Neural progenitor cell (in vitro differentiated cells): ENCODE results near the gene IGSF3. TPM values are rescaled to one million over a fixed set of nuclear protein-coding genes. Genes with fewer than 3 reads are reported as not detected.
"Not testable (repeated sequence)": the region's sequence is repeated elsewhere in the genome, so short reads cannot be mapped to it uniquely, and the experiment has no call there.

Experiments
- DNase-seq: peaks from one replicate; pipeline ENCODE4 v3.0.0-alpha.2; 2016; ENCODE audit warnings: low spot score
- H2AFZ ChIP-seq: fragments of 200-600 bp; sonication (generic); replicated peaks from 2 replicates; pipeline ENCODE4 v1.6.1; 2016; ENCODE audit warnings: antibody characterized with exemption
- H3F3A ChIP-seq: fragments of 200-600 bp; sonication (generic); 2 replicates; pipeline ENCODE4 v1.6.1; 2016; ENCODE audit warnings: antibody characterized with exemption, low read depth
- H3K27ac ChIP-seq: fragments of 200-600 bp; sonication (generic); 2 replicates; pipeline ENCODE4 v1.5.1; 2016; ENCODE audit warnings: mild to moderate bottlenecking
- H3K27me3 ChIP-seq: fragments of 200-600 bp; sonication (generic); 2 replicates; pipeline ENCODE4 v1.6.1; 2016; ENCODE audit warnings: mild to moderate bottlenecking, moderate library complexity
- H3K36me3 ChIP-seq: fragments of 200-600 bp; sonication (generic); 2 replicates; pipeline ENCODE4 v1.5.1; 2016
- H3K4me1 ChIP-seq: fragments of 200-600 bp; sonication (generic); 2 replicates; pipeline ENCODE4 v1.6.1; 2016; ENCODE audit warnings: mixed run types
- H3K4me2 ChIP-seq: fragments of 200-600 bp; sonication (generic); 2 replicates; pipeline ENCODE4 v1.6.1; 2016
- H3K4me3 ChIP-seq: fragments of 200-600 bp; sonication (generic); 2 replicates; pipeline ENCODE4 v1.5.1; 2016
- H3K79me2 ChIP-seq: fragments of 200-600 bp; sonication (generic); 2 replicates; pipeline ENCODE4 v1.6.1; 2016; ENCODE audit warnings: low read depth
- H3K9ac ChIP-seq: fragments of 200-600 bp; sonication (generic); 2 replicates; pipeline ENCODE4 v1.6.1; 2016
- H3K9me3 ChIP-seq: fragments of 200-600 bp; sonication (generic); 2 replicates; pipeline ENCODE4 v1.5.1; 2016; ENCODE audit warnings: low read depth
- H4K20me1 ChIP-seq: fragments of 200-600 bp; sonication (generic); 2 replicates; pipeline ENCODE4 v1.6.1; 2016; ENCODE audit warnings: low read depth
- H3K27ac Mint-ChIP-seq: 3 replicates; pipeline ENCODE4 v1.8.0; 2021; ENCODE audit warnings: mixed read lengths
- H3K27me3 Mint-ChIP-seq: 2 replicates; pipeline ENCODE4 v1.8.0; 2022; ENCODE audit warnings: low read depth, mild to moderate bottlenecking, inconsistent platforms, moderate library complexity, mixed read lengths; ENCODE audit not compliant: insufficient read depth
- H3K36me3 Mint-ChIP-seq: 3 replicates; pipeline ENCODE4 v1.8.0; 2021; ENCODE audit warnings: mixed read lengths
- H3K4me1 Mint-ChIP-seq: 3 replicates; pipeline ENCODE4 v1.8.0; 2021; ENCODE audit warnings: mixed read lengths
- H3K4me3 Mint-ChIP-seq: 3 replicates; pipeline ENCODE4 v1.8.0; 2021; ENCODE audit warnings: mild to moderate bottlenecking, moderate library complexity, mixed read lengths
- H3K9me3 Mint-ChIP-seq: 3 replicates; pipeline ENCODE4 v1.8.0; 2020; ENCODE audit warnings: mixed read lengths
- CTCF ChIP-seq: fragments of 200-600 bp; sonication (generic); IDR thresholded peaks from 2 replicates; pipeline ENCODE4 v1.5.1; 2017; ENCODE audit warnings: antibody characterized with exemption, mild to moderate bottlenecking
- EZH2 ChIP-seq: fragments of 200-600 bp; sonication (generic); IDR thresholded peaks from 2 replicates; pipeline ENCODE4 v1.6.1; 2017; ENCODE audit warnings: antibody characterized with exemption, mild to moderate bottlenecking, moderate library complexity
- EZH2phosphoT487 ChIP-seq: fragments of 200-600 bp; sonication (generic); IDR thresholded peaks from 2 replicates; pipeline ENCODE4 v1.6.1; 2017; ENCODE audit warnings: antibody characterized with exemption
- total RNA-seq: library from RNA; depleted of rRNA; stranded (reverse); fragments of >200 nt; gene quantifications from 2 replicates; pipeline ENCODE4 v1.2.3, GENCODE V29; 2015; ENCODE audit warnings: low replicate concordance

IGSF3 gene
- total RNA-seq, 1 donor from 2014 or later = 24.0 TPM

DNA sequence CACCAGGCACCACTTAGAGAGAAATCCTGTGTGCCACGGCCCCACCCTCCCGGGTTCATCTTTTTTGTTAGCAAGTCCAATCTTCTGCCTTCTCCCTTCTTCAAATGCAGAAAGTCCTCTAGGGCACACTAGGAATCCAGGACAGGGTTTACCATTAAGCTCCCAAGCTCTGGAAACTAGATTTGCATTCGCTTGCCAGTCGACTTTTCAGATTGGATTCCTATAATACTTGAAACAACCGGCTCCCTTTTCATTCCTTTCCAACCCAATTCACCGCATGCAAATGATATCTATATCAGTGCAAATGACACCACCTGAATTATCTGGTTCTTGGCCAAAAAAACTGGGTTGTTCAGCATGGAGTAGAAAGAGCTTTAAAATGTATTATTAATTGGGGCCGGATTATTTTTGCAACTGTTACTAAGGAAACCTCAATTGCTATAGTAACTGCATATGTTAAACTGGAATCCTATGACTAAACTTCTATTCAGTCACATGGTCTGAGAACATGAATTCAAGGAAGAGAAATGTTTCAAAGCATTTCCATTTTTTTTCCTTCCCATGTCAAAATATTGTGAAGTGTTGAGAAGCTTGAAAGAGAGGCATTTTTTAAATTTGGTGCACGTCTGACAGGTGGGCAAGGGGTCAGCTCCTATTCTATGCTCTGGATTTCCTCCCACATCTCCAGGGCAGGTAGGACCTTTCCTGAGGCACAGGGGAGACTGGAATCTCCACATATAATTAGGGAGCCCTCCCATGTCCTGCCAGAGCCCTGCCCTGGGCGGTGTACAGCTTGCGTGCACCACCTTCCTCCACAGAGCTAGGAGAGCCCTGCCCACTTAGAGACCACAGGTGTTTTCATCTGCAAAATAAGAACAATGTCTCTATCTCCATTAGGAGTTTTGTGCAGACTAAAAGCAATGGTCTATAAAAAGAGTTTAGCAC lies 76.3 kb downstream of the IGSF3 start:
- not testable (repeated sequence) for H3K27ac Mint-ChIP-seq, H3K79me2 ChIP-seq, H3K4me3 Mint-ChIP-seq, H3F3A ChIP-seq, H3K4me3 ChIP-seq, H3K27me3 Mint-ChIP-seq, H3K27ac ChIP-seq, H3K9me3 Mint-ChIP-seq, H3K4me2 ChIP-seq, H3K36me3 Mint-ChIP-seq, H2AFZ ChIP-seq, H3K36me3 ChIP-seq, H3K9ac ChIP-seq, H4K20me1 ChIP-seq, DNase-seq, H3K27me3 ChIP-seq, H3K9me3 ChIP-seq
- peaks cover 39% of the 10 kb centered on the region for H3K4me1 Mint-ChIP-seq
- H3K4me1 ChIP-seq = peaks cover 13% of the 10 kb centered on the region

- H3K27ac Mint-ChIP-seq, H3K36me3 Mint-ChIP-seq: not testable (repeated sequence)
These were observed 77.1 kb downstream of the IGSF3 start for GRCh38 chr1:116590359-116591005.

DNA sequence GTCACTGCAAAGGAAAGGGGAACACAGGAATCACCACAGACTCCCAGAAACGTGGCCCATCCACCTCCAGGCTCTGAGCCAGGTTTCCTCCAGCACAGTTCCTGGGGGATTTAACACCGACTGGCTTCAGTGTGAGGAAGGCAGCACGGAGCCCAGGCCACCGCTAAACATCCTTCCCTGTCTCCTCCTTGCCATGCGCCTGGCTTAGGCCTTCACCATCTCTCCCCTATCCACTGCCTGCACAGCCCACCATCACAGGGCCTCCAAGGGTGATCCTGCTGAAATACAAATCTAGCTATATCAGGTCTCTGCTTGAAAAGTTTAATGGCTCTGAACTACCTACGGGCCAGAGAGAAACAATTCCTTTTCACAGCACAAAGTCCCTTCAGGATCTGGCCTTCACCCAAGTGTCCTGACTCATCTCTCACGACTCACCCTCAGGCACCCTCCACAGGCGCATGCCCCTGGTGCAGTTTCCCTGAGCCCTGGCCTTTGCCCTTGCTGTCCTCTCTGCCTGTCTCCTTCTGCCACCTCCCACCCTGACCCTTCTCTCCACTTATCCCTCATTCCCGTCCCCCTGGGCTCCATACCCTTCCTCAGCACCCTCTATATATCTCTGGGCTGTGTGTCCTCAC lies 78.3 kb downstream of the IGSF3 start:
- H3K27me3 Mint-ChIP-seq, H3F3A ChIP-seq, H3K79me2 ChIP-seq, H2AFZ ChIP-seq, H3K9me3 Mint-ChIP-seq, H4K20me1 ChIP-seq, H3K4me2 ChIP-seq, H3K36me3 Mint-ChIP-seq, H3K27me3 ChIP-seq, H3K4me3 Mint-ChIP-seq, H3K36me3 ChIP-seq, H3K4me3 ChIP-seq, DNase-seq, H3K9ac ChIP-seq, H3K9me3 ChIP-seq, H3K27ac ChIP-seq: not testable (repeated sequence)
- Mint-ChIP-seq H3K4me1 (peaks cover 35% of the 10 kb centered on the region), H3K27ac (peak overlapping the region; percentile 82)
- peaks cover 16% of the 10 kb centered on the region for H3K4me1 ChIP-seq

More at GRCh38 chr1:116590359-116591005, 77.1 kb downstream of the IGSF3 start:
- H3K9me3 Mint-ChIP-seq, H3K9me3 ChIP-seq, DNase-seq, H3K36me3 ChIP-seq, H3K27me3 ChIP-seq, H4K20me1 ChIP-seq, H3F3A ChIP-seq, H3K27ac ChIP-seq, H3K9ac ChIP-seq, H3K79me2 ChIP-seq, H3K27me3 Mint-ChIP-seq, H3K4me3 Mint-ChIP-seq, H3K4me2 ChIP-seq, H2AFZ ChIP-seq, H3K4me3 ChIP-seq: not testable (repeated sequence)
- peaks cover 33% of the 10 kb centered on the region for H3K4me1 Mint-ChIP-seq
- H3K4me1 ChIP-seq = peaks cover 16% of the 10 kb centered on the region

DNA sequence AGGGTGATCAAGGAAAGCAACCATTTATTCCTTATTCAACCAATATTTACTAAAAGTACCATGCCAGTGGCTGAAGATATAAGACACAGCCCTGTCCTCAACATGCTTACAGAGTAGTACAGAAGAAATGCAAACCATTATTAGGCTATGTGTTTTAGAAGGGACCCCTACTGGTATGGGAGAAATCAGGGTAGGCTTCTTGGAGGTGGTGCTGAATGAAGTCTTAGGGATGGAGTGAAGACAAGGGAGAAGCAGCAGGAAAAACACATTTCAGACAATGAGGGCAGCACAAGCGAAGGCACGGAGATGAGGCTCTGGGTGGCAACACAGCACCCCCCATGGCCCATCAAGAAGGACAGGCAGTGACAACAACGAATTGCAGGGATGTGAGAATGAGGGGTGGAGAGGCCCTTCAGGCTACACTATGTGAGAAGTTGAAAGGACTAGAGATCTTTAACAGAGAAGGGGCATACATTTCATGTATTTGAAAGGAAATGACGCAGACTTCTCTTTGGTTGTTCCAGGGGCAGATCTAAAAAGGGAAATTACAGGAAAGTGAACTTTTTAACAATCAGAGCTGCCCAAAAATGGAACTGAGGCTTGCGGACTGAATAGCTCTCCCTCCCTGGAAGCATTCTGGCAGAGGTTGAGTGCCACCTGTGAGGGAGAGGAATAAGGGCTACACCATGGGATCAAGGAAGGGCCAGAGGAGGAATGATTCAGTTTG lies 79.9 kb downstream of the IGSF3 start:
- no peaks in the 10 kb centered on the region for H3K27me3 ChIP-seq
- TF ChIP-seq EZH2phosphoT487 (no peak), EZH2 (no peak), CTCF (no peak)
- H3K27ac ChIP-seq = no peak overlapping the region
- H3F3A ChIP-seq = no peaks in the 10 kb centered on the region
- DNase-seq = no peak
- no peak overlapping the region for H3K4me2 ChIP-seq
- no peaks in the 10 kb centered on the region for H3K36me3 ChIP-seq
- Mint-ChIP-seq H3K27me3 (peaks cover 2% of the 10 kb centered on the region), H3K4me1 (peaks cover 34% of the 10 kb centered on the region), H3K27ac (peak overlapping the region; percentile 31), H3K9me3 (no peaks in the 10 kb centered on the region), H3K36me3 (peaks cover 5% of the 10 kb centered on the region), H3K4me3 (no peak overlapping the region)
- no peaks in the 10 kb centered on the region for H4K20me1 ChIP-seq
- H3K4me1 ChIP-seq = peaks cover 16% of the 10 kb centered on the region
- H3K9me3 ChIP-seq = no peaks in the 10 kb centered on the region
- no peak overlapping the region for H3K9ac ChIP-seq
- no peak overlapping the region for H2AFZ ChIP-seq
- H3K4me3 ChIP-seq = no peak overlapping the region
- H3K79me2 ChIP-seq = no peaks in the 10 kb centered on the region
